Activated CD8-positive, alpha-beta memory T cell treated with anti-CD3 and anti-CD28 coated beads, Interleukin-2, amount 50 U/mL, for 1 hour (primary cell): Measurements from ENCODE around the gene CYB5B.

Experiments
- DNase-seq: peaks from one replicate; pipeline ENCODE4 v3.0.0-alpha.2; 2020; ENCODE audit errors: extremely low read depth

Gene CYB5B

DNA sequence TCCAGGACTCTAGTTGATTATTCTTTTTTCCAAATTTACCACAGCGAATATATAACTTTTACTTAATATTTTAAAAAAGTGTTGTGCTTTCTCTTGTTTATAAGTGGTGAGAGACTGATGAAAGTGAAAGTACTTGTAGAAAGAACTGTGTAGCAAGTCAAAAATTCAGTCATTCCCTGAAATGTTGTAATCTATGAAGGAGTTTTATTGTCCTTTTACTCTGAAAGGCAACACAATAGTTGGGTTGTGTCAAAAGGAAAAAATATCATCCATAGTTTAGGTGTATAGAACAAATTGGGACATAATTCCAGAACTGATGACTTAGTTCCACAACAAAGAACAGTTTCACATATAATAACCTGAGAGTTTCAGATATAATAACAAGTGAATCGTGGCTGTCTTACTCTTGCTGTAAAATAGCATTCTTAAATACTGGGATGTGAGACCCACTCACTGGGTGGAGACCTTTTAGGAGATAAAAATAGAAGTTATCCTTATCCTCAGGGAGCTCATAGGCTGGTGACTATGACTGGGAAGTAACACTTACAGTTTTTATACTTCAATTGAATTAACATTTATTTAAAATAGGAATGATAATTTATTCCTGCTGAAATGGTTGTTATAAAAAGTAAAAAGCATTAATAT is 20.6 kb downstream of the CYB5B start:
- no peak for DNase-seq

GRCh38 chr16:69448470-69449193 is 24.2 kb downstream of the CYB5B start:
- no peak for DNase-seq

DNA sequence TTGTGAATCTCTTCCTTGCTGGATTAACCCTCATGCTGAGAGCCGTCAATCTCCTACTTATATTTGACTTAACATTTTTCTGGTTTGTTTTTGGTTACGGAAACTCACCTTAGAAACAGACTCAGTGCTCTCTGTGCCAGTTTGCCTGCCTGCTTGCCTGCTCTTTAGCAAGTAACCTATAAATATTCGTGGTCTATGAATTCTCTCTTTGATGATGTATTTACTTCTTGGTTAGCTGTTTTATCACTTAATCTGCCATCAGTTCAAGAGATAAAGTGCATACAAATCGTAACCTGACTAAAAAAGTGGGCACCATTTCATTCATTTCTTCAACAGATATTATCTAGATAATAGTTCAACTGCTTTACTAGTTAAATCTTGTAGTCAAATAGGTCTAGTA is 26.7 kb downstream of the CYB5B start:
- no peak for DNase-seq

GRCh38 chr16:69453936-69454335 is 29.5 kb downstream of the CYB5B start:
- no peak for DNase-seq

GRCh38 chr16:69463876-69464275 is 39.5 kb downstream of the CYB5B start:
- DNase-seq = no peak

GRCh38 chr16:69465083-69465721 is 40.8 kb downstream of the CYB5B start:
- DNase-seq = no peak

DNA sequence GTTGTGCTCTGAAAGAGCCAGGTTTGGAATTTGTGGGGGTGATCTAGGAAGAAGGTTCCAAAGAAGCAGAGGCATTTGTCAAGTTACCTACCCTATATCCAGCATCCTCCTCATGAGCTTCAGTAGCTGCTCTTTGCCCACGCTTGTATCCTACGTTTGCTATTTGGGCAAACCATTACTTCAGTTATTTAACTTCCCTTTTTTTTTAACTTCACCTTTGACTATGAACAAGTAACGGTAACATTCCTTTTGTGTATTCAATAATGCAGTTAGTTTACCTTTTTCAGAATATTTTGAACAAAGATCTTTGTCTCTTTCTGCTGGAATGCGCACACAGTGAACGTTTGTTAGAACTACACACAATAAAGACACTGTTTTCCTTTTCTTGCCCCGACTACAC is 41.5 kb downstream of the CYB5B start:
- no peak for DNase-seq

GRCh38 chr16:69466547-69466946 is 42.1 kb downstream of the CYB5B start:
- no peak for DNase-seq

GRCh38 chr16:69467080-69467479 is 42.7 kb downstream of the CYB5B start:
- DNase-seq = no peak

DNA sequence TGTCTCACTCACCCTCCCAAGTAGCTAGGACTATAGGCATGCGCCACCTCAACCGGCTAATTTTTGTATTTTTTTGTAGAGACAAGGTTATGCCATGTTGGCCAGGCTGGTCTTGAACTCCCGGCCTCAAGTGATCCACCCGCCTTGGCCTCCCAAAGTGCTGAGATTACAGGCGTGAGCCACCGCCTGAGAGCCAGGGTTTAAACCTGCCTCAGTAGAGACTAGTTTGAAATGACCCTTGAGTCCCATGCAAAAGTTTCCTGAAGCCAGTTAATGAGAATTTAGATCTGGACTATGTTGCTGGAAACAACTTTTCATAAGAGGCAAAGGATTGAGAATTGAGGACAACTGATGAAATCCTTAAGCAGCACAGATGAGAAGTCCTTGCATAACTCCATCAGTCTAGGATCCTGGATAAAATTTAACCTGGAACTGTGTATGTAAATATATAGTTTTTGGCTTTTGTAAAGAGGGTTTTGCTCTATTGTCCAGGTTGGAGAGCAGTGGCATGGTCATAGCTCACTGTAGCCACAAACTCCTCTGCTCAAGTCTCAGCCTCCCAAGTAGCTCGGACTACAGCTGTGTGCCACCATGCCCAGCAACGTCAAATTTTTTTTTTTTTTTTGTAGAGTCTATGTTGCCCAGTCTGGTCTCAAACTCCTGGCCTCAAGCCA is 43.2 kb downstream of the CYB5B start:
- DNase-seq = no peak

DNA sequence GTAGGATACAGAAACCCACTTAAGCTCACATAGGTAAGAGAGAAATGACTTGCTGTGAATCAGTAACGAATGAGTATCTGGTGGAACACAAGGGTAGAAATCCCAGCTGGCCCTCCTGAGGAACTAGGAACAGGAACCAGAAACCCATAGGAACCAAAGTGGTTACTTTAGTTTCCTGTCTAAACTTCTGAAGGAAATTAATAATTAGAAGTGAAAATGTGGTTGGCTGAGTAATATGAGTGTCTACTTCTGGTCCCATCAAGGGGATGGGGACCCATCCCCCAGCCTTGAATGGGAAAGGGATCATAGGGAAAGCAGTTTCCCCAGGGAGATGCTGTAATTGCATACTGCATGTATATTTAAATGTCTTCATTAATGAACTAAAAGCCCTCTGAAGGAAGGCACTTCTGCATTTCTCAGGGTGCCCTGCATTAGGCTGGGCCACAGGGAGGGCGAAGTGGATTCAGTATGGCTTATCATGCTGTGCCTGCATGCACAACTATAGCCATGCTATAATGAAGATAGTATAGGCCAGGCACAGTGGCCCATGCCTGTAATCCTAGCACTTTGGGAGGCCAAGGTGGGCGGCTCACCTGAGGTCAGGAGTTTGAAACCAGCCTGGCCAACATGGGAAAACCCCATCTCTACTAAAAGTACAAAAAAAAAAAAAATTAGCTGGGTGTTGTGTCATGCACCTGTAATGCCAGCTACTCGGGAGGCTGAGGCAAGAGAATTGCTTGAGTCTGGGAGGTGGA is 45.6 kb downstream of the CYB5B start:
- DNase-seq = no peak

DNA sequence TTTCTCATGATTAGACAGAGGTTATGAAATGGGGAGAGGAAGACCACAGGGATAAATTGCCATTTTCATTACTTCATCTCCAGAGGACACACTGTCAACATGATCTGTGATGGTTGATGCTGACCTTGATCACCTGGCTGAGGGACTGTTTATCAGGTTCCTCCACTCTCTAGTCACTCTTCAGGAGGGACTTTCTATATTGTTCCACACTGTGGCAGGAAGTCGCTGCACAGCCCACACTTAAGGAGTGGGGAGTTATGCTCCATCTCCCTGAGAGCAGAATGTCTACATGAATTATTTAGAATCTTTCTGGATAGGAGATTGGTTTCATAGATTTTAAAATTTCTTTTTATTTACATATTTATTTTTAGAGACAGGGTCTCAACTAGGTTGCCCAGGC is 46.7 kb downstream of the CYB5B start:
- no peak for DNase-seq

- no peak for DNase-seq
These were observed 50.0 kb downstream of the CYB5B start for GRCh38 chr16:69474408-69474807.

DNA sequence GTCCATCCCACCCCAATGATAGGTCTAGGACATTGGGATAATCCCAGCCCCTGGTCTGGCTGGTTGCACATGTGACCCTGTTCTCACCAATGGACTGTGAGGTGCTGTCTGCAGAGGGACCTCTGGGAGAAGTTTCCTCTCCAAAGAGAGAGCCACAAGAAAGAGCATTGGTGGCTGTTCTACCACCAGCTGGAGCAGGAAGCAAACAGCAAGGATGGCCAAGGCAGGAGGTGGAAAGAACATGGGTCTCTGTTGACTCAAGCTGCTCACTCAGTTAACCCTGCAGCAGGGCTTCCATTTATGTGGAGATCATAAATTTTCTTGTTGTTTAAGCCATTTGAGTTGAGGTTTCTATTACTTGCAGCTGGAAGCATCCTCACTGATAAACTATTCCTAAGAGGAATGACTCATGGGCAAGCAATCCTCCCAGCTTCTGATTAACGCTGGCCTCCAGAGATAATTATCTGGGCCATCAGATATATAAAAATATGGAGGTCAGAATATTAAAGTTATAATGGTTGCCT is 52.6 kb downstream of the CYB5B start:
- no peak for DNase-seq

- no peak for DNase-seq
These were observed 53.1 kb downstream of the CYB5B start for GRCh38 chr16:69477546-69477945.

DNA sequence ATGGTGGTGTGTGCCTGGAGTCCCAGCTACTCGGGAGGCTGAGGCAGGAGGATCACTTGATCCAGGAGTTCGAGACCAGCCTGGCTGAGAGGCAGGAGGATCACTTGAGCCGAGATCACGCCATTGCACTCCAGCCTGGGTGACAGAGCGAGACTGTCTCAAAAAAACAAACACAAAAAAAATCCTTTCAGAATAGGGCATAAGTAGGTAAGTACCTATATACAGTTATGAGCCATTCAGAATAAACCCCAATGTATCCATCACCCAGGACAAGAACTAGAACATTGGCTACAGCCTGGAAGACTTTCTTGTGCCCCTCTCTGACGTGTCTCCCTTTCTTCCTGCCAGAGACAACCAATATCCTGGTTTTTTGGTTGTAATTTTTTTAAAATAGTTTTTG is 54.3 kb downstream of the CYB5B start:
- DNase-seq = no peak

GRCh38 chr16:69479775-69480174 is 55.4 kb downstream of the CYB5B start:
- DNase-seq = no peak

DNA sequence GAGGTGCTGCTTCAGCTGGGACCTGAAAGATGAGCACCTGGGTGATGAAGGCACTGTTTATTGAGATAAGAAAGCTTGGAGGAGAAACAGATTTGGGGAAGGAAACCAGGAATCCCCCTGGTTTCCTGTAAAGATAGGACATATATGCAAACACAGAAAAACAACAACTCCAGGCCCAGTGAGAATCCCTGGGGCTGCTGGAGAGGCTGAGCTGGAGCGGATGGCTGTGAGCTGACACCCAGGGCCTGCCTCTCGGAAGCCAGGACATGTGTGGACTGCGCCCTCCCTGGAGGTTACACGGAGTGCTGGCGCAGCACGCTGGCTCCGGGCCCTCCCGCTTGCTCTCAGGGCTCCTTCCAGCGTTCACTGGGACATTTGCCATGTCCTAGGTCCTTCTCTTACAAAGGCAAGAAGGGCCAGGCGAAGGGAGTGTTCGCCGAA is 57.5 kb downstream of the CYB5B start:
- DNase-seq = no peak

- DNase-seq = no peak
These were observed 58.1 kb downstream of the CYB5B start for GRCh38 chr16:69482410-69482991.

DNA sequence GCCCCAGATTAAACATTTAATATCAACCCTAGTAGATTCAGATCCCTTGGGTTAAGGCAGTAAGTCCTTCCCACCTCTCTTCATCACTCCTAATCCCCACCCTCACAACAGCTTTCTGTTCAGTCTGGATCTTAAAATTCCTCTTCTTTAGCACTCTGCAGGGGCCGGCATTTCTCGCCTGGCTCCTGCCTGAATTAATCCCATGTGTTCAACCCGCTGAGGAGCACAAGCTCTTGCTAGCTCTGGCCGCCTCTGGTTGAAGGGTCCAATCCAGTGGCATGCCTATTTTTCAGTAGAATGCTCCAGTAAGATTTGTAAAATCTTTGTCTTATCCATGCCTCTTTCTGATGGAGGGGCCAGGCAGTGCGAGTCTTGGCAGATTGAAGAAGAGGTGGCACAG is 59.2 kb downstream of the CYB5B start:
- no peak for DNase-seq

DNA sequence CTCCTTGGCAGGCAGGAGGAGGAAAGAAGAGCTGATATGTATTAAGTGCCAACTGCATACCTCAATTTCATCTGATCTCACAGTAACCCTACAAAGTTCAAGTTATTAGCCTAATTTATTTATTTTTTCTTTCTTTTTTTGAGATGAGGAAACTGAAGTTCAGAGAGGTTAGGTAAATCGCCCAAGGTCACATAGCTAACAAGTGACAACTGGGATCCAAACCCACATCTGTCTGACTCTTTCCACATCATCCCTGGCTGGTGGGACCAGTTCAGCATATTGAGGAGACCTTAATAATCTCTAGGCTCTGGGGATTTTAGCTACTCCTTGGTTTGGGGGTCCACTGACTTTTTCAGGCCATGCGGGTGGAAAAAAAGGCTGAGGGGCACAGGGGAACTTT is 60.9 kb downstream of the CYB5B start:
- DNase-seq = no peak
